K562 (cell line): Measurements from ENCODE around the gene CDCA4. TPM values are rescaled to one million over a fixed set of nuclear protein-coding genes. Genes with fewer than 3 reads are reported as not detected.
A peak's percentile ranks its signal among the peaks of the same experiment; 100 is the strongest.

Source experiments
- ATF4 ChIP-seq: fragments of 450-650 bp; formaldehyde crosslinking; IDR thresholded peaks from 2 replicates; pipeline ENCODE4 v1.4.0; 2022; ENCODE audit warnings: mild to moderate bottlenecking, moderate library complexity
- BACH1 ChIP-seq: fragments of 200-800 bp; sonication (Bioruptor generic); IDR thresholded peaks from 2 replicates; pipeline ENCODE4 v1.6.1; 2016; ENCODE audit warnings: missing genetic modification characterization, missing compliant biosample characterization
- CEBPG ChIP-seq, 3 experiments: fragments of 200-800 bp in 1 of 3; sonication (Bioruptor generic) in 1 of 3; sonication (generic) in 1 of 3; formaldehyde crosslinking in 1 of 3; IDR thresholded peaks in 2 of 3; conservative IDR thresholded peaks in 1 of 3; 2 replicates each; pipeline versions ENCODE4 v1.6.1 to v1.8.0; 2016 to 2022; ENCODE audit warnings: missing compliant biosample characterization in 2 of 3, missing genetic modification characterization in 2 of 3, mild to moderate bottlenecking in 1 of 3, missing genetic modification reagents in 1 of 3
- CREB3 ChIP-seq: fragments of 450-650 bp; conservative IDR thresholded peaks from 2 replicates; pipeline ENCODE4 v1.6.1; 2016; ENCODE audit warnings: missing genetic modification characterization, low read depth, mild to moderate bottlenecking, missing compliant biosample characterization, moderate library complexity
- CTBP1 ChIP-seq: fragments of 450-650 bp; IDR thresholded peaks from 2 replicates; pipeline ENCODE4 v1.6.1; 2016; ENCODE audit warnings: borderline replicate concordance
- CTCFL ChIP-seq: IDR thresholded peaks from 2 replicates; pipeline ENCODE4 v1.6.1; 2011; ENCODE audit warnings: borderline replicate concordance, low read depth, mild to moderate bottlenecking, moderate library complexity, low read length; ENCODE audit not compliant: insufficient read depth, poor library complexity, severe bottlenecking
- ESRRA ChIP-seq: fragments of 450-650 bp; IDR thresholded peaks from 2 replicates; pipeline ENCODE4 v1.6.1; 2014; ENCODE audit warnings: low read depth, mild to moderate bottlenecking, moderate library complexity, borderline replicate concordance
- FOS ChIP-seq: IDR thresholded peaks from 3 replicates; pipeline ENCODE4 v1.6.1; 2011; ENCODE audit not compliant: insufficient read length; ENCODE audit errors: extremely low read depth
- FOXJ2 ChIP-seq: fragments of 200-800 bp; sonication (Bioruptor generic); IDR thresholded peaks from 2 replicates; pipeline ENCODE4 v1.6.1; 2016; ENCODE audit warnings: missing genetic modification characterization, missing compliant biosample characterization
- GTF2A2 ChIP-seq: IDR thresholded peaks from 2 replicates; pipeline ENCODE4 v1.6.1; 2016; ENCODE audit warnings: mild to moderate bottlenecking, missing genetic modification characterization, missing compliant biosample characterization
- NFXL1 ChIP-seq: fragments of 450-650 bp; formaldehyde crosslinking; IDR thresholded peaks from 2 replicates; pipeline ENCODE4 v1.4.0; 2021; ENCODE audit warnings: mild to moderate bottlenecking
- PKNOX1 ChIP-seq: fragments of 450-650 bp; IDR thresholded peaks from 2 replicates; pipeline ENCODE4 v1.6.1; 2016
- SETDB1 ChIP-seq: IDR thresholded peaks from one replicate; pipeline ENCODE4 v1.6.1; 2012; ENCODE audit warnings: low read length, control low read depth, inconsistent platforms
- SRSF7 ChIP-seq: fragments of 200-400 bp; formaldehyde crosslinking; optimal IDR thresholded peaks from 2 replicates; pipeline ENCODE3; 2017; ENCODE audit warnings: mild to moderate bottlenecking, low read depth, low read length
- TCFL5 ChIP-seq: fragments of 250-450 bp; sonication (Bioruptor Pico); conservative IDR thresholded peaks from 2 replicates; pipeline ENCODE4 v1.6.1; 2021; ENCODE audit warnings: mild to moderate bottlenecking, moderate library complexity, matching md5 sums
- ZBTB26 ChIP-seq: fragments of 450-650 bp; formaldehyde crosslinking; IDR thresholded peaks from 2 replicates; pipeline ENCODE4 v1.4.0; 2022; ENCODE audit warnings: missing genetic modification characterization
- ZNF699 ChIP-seq: fragments of 250-450 bp; sonication (Bioruptor Pico); IDR thresholded peaks from 2 replicates; pipeline ENCODE4 v1.8.0; 2021; ENCODE audit warnings: mild to moderate bottlenecking, moderate library complexity; ENCODE audit not compliant: insufficient replicate concordance
- ZNF740 ChIP-seq, 3 experiments: fragments of 200-800 bp in 1 of 3; sonication (Bioruptor generic) in 1 of 3; sonication (generic) in 1 of 3; formaldehyde crosslinking in 1 of 3; IDR thresholded peaks; 2 replicates each; pipeline versions ENCODE4 v1.6.1 to v1.8.0; 2016 to 2022; ENCODE audit warnings: mild to moderate bottlenecking in 2 of 3, missing compliant biosample characterization in 2 of 3, missing genetic modification characterization in 2 of 3, missing genetic modification reagents in 1 of 3
- polyA plus RNA-seq, 8 experiments: library from polyadenylated mRNA; depleted of rRNA in 4 of 8; stranded (reverse) in 5 of 8; unstranded in 3 of 8; fragments of >200 nt; fragmentation: Nextera tagmentation in 2 of 8; fragmentation: Illumina TruSeq in 1 of 8; extraction: Ambion mirVana in 2 of 8; extraction: Trizol in 1 of 8; gene quantifications; 2 replicates each; pipeline versions ENCODE4 v1.2.1 to v1.2.3, GENCODE V29; 2011 to 2014; ENCODE audit warnings: inconsistent platforms in 1 of 8, missing spikeins in 1 of 8
- total RNA-seq, 7 experiments: library from RNA; depleted of rRNA in 6 of 7; stranded (reverse); fragments of >200 nt in 6 of 7; fragmentation: Illumina TruSeq in 2 of 7; extraction: Trizol in 2 of 7; gene quantifications; 2 replicates each; pipeline versions ENCODE4 v1.2.1 to v1.2.3, GENCODE V29; 2011 to 2021; ENCODE audit warnings: low replicate concordance in 1 of 7

Gene CDCA4
- total and polyA plus RNA-seq, 9 of the 15 experiments (the other 6 are each of a cell fraction or from before 2014, with no cell fraction given), result 6.6 to 44.2 (median 23.0) TPM

- TF ChIP-seq FOS, result peak; percentile 29
- TF ChIP-seq CEBPG (CRISPR knock-in tag; IDR thresholded peaks at IDR 0.05), result no peak
- TF ChIP-seq CEBPG (tag; conservative IDR thresholded peaks at IDR 0.05 in 1 of 2, IDR thresholded peaks at IDR 0.05 in 1 of 2), result no peak
- TF ChIP-seq CTBP1, result peak; percentile 98
- no peak for TF ChIP-seq ZNF699
- TF ChIP-seq SRSF7, result no peak
- TF ChIP-seq ZNF740 (CRISPR knock-in tag; IDR thresholded peaks at IDR 0.05), result no peak
- no peak for TF ChIP-seq ZNF740 (tag; IDR thresholded peaks at IDR 0.05)
- TF ChIP-seq CTCFL, result peak; percentile 53
- TF ChIP-seq GTF2A2 (tag), result no peak
- no peak for TF ChIP-seq FOXJ2 (tag)
- no peak for TF ChIP-seq CREB3 (tag)
- TF ChIP-seq NFXL1 (CRISPR knock-in tag), result no peak
- TF ChIP-seq ATF4 (CRISPR knock-in tag), result no peak
- TF ChIP-seq PKNOX1, result 0 out of 2 replicates have a peak, but pooled peaks have one; percentile 6
- TF ChIP-seq BACH1 (tag), result no peak
- TF ChIP-seq ZBTB26 (CRISPR knock-in tag), result no peak
- TF ChIP-seq ESRRA, result 0 out of 2 replicates have a peak, but pooled peaks have one; percentile 9
- no peak for TF ChIP-seq SETDB1
- TF ChIP-seq TCFL5 (CRISPR knock-in tag), result no peak
These were observed at the start of gene CDCA4 (continued) for GRCh38 chr14:105020815-105021655.
